HG03442 (cell line): ENCODE data around the gene EFCAB6.

Experiments
- ATAC-seq: cut with Tn5 transposase; IDR thresholded peaks from one replicate; pipeline ENCODE4 v1.9.1; 2021; ENCODE audit warnings: mild to moderate bottlenecking, moderate library complexity; ENCODE audit not compliant: unreplicated experiment

EFCAB6 gene

DNA sequence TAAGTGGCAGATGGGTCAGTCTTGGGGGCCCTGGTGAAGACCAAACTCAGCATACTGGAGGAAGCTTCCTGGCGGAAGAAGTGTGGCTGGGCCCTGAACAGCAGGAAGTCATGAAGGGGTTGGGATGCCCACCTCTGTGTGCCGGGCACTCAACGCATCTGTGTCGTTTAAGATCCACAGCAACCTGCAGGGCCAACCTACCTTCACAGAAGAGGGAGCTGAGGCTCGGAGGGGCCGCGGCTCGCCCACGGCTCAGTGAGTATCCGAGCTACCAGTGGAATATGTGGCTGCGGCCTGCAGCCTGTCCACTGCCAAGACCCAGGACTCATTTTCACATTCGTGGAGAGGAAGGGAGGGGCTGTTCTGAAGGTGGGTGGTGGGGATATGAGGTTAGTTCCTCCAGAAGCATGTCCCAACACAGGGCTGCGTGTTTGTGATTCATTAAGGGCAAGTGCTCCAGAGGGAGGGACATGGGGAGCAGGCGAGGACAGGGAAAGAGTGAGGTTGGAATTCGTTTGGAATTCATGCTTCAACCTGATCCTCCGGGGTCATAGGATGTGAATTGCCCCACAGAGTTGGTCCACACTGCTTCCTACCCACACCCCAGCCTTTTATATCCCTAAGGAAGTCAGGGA is 300.7 kb downstream of the EFCAB6 start:
- ATAC-seq, result no peak

DNA sequence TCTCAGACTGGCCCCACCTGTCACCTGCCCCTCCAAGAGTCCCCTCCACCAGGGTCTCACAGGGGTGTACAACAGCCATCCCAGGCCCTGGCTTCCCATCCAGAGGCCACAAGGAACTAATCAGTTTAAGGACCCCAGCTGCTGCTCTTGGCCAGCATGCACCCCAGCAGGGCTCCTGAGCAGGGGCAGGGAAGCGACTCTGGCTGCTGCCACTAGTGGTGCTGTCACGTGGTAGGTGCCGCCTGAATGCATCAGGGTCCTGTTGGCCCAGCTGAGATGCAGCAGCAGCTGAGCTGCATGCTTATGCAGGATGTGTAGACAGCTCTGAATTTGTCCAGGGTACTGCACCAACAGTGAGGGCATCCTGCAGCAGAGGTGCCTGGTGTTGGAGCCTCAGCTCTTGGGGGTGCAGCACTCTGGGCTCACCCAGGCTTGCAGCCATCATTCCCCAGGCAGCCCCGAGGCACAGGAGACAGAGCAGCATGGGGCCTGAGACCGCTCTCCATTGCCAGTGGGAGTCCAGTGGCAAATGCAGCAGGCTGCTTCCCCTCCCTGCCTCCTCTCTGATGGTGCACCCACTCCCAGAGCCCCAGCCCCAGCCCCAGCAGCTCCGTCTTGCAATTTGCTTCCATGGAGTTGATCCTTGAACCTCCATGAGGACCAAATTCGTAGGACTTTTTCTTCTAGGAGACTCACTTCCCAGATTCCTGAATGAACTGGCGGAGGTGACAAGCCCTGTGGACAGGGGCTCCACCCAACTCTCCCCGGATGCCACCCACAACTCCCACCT is 301.6 kb downstream of the EFCAB6 start:
- no peak for ATAC-seq

DNA sequence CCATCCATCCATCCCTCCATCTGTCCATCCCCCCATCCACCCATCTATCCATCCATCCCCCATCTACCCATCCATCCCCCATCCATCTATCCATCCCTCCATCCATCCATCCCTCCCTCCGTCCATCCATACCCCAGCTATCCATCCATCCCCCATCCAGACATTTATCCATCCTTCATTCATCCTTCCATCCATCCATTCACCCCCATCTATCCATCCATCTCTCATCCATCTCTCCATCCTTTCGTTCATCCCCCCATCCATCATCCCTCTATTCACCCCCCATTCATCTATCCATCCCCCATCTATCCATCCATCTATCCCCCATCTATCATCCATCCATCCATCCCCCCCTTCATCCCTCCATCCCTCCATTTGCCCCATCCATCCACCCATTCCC is 302.8 kb downstream of the EFCAB6 start:
- ATAC-seq, result no peak

- no peak for ATAC-seq
Observed at GRCh38 chr22:43508489-43508888, 303.6 kb downstream of the EFCAB6 start.

DNA sequence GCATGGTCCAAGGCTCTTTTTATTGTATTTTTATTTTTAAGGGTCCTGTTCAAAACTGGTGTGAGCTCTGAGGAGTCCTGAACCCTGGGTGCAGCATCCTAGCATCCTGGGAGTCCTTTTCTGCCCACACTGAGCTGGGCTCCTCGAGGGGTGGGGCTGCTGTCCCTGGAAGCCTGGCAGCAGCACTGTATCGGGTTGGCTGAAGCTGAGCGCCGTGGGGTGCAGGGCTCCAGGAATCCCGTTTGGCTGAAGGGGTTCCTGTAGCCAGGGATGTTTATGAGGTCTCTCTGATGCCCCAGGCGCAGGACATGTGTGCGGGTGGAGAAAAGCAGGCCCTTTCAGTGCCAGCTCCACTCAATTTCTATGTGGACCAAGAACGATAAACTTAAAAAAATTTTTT is 304.9 kb downstream of the EFCAB6 start:
- no peak for ATAC-seq

DNA sequence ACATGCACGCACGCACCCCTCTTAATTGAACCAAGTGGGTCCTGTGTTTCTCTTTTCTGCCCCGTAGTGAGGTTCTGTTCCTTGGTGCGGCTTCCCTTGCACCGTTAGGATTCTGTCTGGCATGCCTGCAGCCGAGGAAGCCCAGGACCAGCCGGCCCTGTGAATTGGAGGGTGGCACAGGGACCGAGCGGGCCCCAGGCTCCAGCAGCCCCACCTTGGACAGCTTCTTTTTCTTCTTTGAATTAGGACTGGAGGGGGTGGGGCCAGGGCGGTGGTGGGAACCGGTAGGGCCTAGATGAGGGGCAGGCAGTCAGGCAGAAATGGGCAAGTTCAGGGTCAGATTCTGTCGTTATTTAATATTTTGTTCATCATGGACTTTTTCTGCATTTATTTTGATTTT is 305.6 kb downstream of the EFCAB6 start:
- ATAC-seq, result no peak

DNA sequence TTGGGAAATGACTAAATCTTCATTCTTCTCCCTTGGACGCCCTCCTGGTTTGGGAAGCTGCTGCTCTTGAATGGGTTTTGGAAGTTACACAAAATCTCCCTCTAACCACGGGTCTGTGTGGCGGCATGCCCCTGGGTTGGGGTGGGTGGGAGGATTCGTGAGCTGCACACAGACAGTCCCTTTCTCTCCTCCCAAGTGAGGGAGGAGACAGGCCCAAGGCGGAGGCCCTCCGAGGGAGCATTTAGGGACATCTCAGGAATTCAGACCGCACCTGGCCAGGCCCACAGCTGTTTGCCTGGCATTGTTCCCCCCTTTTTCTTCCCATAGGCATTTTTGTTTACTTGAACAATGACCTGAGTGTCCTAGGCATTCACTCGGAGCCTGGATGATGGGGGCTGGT is 306.2 kb downstream of the EFCAB6 start:
- no peak for ATAC-seq

GRCh38 chr22:43505423-43505822 is 306.7 kb downstream of the EFCAB6 start:
- no peak for ATAC-seq

GRCh38 chr22:43504666-43505261 is 307.3 kb downstream of the EFCAB6 start:
- ATAC-seq, result no peak

GRCh38 chr22:43504068-43504467 is 308.0 kb downstream of the EFCAB6 start:
- ATAC-seq, result no peak

DNA sequence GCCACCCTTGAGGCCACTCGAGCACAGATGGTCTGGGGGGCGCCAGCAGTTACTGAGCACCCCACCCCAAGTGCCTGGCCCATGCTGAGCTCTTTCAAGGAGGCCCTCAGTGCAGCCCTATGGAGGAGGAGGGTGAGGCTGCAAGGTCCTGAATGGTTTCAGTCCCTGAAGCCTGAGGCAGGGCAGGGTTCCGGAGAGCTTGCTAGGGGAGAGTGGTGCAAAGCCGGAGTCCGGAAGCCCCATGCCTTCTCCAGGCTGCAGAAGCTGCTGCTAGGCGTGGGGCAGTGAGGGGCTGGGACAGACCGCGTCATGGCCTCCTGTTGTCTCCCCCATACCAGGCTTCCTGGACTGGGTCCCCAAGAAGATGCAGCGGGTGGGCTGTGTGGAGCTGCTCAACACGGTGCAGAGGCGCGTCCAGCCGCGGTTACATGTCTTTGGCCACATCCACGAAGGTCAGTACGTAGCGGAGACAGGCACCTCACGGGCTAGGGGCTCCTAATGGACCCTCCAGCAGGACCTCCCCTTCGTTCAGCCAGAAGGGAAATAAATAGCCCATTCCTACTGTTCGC is 309.7 kb downstream of the EFCAB6 start:
- ATAC-seq, result no peak

DNA sequence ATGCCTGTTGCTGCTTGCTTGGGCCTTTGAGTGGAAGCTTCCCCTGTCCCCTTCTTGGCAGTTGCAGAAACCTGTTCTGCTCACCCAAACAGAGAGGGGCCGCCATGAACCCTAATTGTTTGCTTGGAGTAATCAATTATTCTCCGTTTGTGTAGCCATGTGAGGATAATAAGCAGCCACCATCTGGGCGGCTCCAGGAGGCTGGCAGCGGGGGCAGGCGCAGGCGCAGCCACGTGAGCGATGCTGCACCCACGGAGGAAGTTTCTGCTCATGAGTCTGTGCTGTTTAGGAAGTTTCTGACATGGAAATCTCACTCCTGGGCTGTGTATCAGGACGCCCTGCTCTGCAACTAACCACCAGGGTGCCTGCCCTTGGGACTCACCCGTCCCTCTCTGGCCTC is 310.2 kb downstream of the EFCAB6 start:
- ATAC-seq, result no peak

- no peak for ATAC-seq
Observed at GRCh38 chr22:43500792-43501785, 311.0 kb downstream of the EFCAB6 start.

DNA sequence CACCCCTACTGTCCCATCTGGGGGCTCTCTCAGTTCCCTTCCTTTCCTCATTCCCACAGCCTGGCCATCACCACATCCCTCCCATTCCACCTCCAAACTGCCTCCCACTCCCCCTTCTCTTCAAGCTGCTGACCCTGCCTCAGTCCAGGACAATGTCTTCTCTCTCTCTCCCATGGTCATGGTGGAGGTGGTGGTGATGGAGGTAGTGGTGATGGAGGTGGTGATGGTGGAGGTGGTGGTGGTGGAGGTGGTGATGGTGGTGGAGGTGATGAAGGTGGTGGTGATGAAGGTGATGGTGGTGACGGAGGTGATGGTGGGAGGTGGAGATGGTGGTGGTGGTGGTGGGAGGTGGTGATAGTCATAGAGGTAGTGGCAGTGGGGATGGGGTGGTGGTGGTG is 313.2 kb downstream of the EFCAB6 start:
- ATAC-seq, result no peak

DNA sequence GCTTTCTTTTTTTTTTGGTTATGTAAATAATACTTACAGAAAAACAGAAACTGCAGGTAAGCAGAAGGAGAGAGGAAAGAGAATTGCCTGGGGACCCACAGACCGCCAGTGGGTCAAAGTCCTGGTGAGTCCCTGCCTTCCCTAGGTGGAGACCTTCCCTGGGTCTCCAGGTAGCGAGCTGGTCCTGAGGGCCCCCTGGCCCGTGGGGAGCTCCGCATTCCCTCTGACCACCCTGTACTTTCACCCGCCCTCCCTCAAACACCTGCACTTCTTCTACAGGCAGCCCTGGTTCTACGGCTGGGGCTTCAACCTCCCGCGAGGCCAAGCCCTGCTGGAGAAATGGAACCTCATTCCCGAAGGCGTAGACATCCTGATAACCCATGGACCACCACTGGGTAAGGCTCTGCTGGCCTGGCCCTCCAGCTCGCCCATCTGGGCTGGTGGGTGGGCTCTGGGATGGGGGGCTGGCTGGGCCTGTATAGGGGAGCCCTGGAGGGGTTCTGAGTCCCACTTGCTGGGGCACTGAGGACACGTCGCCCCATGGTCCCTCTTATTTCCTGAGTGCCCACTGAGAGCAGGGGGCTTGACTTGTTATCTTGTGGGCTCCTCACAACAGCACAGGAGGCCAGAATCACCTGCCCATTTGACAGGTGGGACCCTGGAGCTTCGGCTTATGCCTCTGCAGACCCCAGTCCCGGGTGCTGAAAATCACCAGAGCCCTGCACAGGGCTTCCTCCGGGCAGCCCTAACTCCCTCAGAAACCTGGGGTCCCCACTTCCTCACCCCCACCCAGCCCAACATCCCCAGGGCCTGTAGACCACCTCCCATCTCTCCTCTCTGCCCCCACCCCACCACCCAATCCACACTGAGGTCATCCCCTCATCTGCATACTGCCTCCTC is 313.9 kb downstream of the EFCAB6 start:
- ATAC-seq, result no peak

DNA sequence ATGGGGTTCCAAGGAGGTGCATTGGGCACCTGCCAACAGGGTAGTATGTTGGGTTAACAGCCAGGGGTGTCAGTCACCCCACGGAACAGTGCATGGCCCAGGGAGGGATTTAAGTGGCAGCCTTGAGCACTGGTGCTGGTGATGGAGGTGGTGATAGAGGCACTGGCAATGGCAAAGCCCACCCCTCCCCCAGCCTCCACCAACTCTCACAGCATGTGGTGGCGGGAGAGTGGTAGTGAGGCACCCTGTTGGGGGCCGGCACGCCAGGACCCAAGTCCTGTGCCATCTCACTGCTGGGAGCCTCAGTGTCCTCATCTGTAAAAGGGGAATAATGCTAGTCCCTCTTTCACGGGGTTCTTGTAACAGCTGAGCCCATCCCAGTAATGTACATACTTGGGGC is 318.8 kb downstream of the EFCAB6 start:
- no peak for ATAC-seq

DNA sequence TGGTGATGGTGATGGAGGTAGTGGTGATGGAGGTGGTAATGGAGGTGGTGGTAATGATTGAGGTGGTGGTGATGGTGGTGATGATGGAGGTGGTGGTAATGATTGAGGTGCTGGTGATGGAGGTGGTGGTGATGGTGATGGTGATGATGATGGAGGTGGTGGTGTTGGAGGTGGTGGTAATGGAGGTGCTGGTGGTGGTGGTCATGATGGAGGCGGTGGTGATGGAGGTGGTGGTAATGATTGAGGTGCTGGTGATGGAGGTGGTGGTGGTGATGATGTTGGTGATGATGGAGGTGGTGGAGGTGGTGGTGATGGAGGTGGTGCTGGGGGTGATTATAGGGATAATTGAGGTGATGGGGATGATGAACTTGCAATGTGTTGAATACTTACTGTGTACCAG is 320.4 kb downstream of the EFCAB6 start:
- no peak for ATAC-seq

GRCh38 chr22:43491177-43491576 is 320.9 kb downstream of the EFCAB6 start:
- no peak for ATAC-seq

DNA sequence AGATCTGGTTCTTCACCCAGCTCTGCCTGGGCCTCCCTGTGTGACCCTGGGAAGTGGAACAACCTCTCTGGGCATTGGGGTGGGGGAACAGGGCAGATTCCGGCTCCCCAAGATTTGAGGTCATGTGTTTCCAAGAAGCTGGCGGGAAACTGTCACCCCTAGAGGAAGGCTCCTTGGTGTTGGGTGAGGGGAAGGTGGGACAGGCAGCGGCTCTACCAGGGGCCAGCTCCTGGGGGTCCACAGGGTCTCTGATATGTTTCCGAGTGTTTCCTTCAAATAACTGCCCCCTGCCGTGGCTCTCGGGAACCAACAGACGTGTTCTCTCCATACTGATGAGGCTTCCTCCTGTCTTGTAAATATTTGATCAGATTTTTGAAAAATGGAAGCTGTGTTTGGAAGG is 321.8 kb downstream of the EFCAB6 start:
- no peak for ATAC-seq

GRCh38 chr22:43488937-43489336 is 323.2 kb downstream of the EFCAB6 start:
- no peak for ATAC-seq
